ENCODE data around the gene MARCHF11. TPM values are rescaled to one million over a fixed set of nuclear protein-coding genes. Genes with fewer than 3 reads are reported as not detected.

MARCHF11 gene
- total and polyA plus RNA-seq, 2 of the 8 experiments (the other 6 are each of a cell fraction or from before 2014, with no cell fraction given) = 0.27 to 0.82 TPM

- TF ChIP-seq, protein P1, sequence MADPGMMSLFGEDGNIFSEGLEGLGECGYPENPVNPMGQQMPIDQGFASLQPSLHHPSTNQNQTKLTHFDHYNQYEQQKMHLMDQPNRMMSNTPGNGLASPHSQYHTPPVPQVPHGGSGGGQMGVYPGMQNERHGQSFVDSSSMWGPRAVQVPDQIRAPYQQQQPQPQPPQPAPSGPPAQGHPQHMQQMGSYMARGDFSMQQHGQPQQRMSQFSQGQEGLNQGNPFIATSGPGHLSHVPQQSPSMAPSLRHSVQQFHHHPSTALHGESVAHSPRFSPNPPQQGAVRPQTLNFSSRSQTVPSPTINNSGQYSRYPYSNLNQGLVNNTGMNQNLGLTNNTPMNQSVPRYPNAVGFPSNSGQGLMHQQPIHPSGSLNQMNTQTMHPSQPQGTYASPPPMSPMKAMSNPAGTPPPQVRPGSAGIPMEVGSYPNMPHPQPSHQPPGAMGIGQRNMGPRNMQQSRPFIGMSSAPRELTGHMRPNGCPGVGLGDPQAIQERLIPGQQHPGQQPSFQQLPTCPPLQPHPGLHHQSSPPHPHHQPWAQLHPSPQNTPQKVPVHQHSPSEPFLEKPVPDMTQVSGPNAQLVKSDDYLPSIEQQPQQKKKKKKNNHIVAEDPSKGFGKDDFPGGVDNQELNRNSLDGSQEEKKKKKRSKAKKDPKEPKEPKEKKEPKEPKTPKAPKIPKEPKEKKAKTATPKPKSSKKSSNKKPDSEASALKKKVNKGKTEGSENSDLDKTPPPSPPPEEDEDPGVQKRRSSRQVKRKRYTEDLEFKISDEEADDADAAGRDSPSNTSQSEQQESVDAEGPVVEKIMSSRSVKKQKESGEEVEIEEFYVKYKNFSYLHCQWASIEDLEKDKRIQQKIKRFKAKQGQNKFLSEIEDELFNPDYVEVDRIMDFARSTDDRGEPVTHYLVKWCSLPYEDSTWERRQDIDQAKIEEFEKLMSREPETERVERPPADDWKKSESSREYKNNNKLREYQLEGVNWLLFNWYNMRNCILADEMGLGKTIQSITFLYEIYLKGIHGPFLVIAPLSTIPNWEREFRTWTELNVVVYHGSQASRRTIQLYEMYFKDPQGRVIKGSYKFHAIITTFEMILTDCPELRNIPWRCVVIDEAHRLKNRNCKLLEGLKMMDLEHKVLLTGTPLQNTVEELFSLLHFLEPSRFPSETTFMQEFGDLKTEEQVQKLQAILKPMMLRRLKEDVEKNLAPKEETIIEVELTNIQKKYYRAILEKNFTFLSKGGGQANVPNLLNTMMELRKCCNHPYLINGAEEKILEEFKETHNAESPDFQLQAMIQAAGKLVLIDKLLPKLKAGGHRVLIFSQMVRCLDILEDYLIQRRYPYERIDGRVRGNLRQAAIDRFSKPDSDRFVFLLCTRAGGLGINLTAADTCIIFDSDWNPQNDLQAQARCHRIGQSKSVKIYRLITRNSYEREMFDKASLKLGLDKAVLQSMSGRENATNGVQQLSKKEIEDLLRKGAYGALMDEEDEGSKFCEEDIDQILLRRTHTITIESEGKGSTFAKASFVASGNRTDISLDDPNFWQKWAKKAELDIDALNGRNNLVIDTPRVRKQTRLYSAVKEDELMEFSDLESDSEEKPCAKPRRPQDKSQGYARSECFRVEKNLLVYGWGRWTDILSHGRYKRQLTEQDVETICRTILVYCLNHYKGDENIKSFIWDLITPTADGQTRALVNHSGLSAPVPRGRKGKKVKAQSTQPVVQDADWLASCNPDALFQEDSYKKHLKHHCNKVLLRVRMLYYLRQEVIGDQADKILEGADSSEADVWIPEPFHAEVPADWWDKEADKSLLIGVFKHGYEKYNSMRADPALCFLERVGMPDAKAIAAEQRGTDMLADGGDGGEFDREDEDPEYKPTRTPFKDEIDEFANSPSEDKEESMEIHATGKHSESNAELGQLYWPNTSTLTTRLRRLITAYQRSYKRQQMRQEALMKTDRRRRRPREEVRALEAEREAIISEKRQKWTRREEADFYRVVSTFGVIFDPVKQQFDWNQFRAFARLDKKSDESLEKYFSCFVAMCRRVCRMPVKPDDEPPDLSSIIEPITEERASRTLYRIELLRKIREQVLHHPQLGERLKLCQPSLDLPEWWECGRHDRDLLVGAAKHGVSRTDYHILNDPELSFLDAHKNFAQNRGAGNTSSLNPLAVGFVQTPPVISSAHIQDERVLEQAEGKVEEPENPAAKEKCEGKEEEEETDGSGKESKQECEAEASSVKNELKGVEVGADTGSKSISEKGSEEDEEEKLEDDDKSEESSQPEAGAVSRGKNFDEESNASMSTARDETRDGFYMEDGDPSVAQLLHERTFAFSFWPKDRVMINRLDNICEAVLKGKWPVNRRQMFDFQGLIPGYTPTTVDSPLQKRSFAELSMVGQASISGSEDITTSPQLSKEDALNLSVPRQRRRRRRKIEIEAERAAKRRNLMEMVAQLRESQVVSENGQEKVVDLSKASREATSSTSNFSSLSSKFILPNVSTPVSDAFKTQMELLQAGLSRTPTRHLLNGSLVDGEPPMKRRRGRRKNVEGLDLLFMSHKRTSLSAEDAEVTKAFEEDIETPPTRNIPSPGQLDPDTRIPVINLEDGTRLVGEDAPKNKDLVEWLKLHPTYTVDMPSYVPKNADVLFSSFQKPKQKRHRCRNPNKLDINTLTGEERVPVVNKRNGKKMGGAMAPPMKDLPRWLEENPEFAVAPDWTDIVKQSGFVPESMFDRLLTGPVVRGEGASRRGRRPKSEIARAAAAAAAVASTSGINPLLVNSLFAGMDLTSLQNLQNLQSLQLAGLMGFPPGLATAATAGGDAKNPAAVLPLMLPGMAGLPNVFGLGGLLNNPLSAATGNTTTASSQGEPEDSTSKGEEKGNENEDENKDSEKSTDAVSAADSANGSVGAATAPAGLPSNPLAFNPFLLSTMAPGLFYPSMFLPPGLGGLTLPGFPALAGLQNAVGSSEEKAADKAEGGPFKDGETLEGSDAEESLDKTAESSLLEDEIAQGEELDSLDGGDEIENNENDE (IDR thresholded peaks at IDR 0.05; ENCODE audit: insufficient replicate concordance, low read length) = no peak
- no peak for TF ChIP-seq EP300 (IDR thresholded peaks at IDR 0.05; ENCODE audit: borderline replicate concordance in 1 of 2, low read depth in 2 of 2, low read length in 2 of 2)
- TF ChIP-seq RFX5 (IDR thresholded peaks at IDR 0.05; ENCODE audit: borderline replicate concordance, low read depth, low read length) = no peak
Observed at GRCh38 chr5:16179511-16179935, at the start of gene MARCHF11 (continued).

Data from H1 (cell line).